HG02763 (cell line): ENCODE measurements around the gene RNF227.
"Not testable (repeated sequence)": the region's sequence is repeated elsewhere in the genome, so short reads cannot be mapped to it uniquely, and the experiment has no call there.

ENCODE experiments used
- ATAC-seq: cut with Tn5 transposase; IDR thresholded peaks from one replicate; pipeline ENCODE4 v1.9.1; 2021; ENCODE audit warnings: mild to moderate bottlenecking, moderate library complexity; ENCODE audit not compliant: unreplicated experiment

RNF227 gene

DNA sequence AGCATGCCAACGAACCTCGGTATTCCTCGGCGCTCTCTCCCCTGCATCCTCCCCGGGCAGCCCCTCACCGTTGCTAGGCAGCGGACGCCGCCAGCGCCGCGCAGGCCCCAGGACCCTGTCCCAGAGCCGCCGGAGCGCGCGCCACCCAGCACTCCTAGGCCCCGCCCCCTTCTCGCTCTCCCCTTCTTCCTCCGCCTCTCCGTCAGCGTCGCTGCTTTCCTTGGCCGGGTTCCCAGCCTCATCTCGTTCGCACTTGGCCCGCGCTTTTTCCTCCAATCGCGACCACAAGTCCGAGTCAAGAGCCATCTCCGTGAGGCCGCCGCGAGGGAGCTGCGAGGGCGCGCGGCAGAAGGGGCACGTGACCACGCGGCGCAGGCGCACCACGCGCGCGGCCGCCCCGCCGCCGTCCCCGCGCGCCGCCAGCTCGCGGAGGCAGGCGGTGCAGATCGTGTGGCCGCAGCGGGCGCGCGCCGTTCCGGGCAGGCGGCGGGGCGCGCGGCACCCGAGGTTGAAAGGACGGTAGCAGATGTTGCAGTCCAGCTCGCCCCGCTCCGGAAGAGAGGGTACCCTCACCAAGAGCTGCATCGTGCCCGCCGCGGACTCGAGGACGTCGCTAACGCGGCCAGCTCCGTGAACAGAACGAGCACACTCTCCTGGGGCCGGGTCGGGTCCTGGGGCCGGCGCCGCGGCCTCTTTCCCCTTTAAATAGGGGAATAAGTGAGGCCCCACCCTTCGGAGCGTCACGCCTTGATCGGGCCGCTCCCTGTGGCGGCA is at the start of gene RNF227:
RNF227 (minus strand) TSS at position 679 of the 774 bp plus-strand sequence; CDS start at position 585, 94 bp downstream.
- peak; percentile 74 for ATAC-seq

DNA sequence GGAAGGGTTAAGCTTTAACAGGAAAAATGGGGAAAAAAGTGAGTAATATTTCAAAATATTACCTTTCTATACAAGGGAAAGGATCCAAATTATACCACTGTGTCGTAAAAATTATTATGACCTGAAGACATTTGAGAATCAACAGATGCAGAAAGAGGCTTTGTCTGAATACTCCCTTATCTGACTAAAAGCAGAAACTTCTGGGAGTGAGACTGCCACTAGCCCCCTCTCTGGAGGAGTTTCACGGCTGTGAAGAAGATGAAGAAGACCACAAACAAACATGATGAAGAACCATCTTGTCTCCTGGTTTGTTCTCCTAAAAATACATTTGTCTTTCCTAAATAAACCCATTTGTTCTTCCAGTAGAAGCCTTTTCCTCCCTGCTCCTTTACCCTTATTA is 45.3 kb upstream of the RNF227 start:
- no peak for ATAC-seq

DNA sequence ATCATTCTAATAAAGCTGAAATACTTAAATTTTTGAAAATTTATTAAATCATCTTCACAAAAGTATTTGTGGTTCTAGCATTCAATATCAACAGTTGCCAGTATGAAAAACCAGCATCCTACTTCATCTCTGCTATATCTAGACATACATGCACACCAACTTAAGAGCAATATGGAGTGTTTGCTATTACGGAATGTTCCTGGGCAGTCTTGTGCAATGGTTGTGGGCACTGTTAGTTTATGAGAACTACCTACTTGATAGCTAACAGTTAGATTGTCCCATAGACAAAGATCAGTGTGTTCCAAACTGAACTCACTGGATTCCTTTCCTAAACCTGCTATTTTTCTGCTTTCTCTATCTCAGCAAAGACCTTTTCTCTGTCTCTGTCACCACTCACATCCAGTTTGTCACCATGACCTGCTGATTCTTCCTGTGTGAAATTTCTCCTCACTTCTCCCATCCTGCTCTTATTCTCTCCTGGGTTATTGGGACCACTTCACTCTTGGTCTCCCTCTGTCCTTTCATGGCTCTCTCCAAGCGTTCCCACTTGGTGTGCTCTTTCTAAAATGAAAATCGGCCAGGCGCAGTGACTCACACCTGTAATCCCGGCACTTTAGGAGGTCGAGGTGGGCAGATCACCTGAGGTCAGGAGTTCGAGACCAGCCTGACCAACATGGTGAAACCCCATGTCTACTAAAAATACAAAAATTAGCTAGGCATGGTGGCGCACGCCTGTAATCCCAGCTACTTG is 43.6 kb upstream of the RNF227 start:
- no peak for ATAC-seq

DNA sequence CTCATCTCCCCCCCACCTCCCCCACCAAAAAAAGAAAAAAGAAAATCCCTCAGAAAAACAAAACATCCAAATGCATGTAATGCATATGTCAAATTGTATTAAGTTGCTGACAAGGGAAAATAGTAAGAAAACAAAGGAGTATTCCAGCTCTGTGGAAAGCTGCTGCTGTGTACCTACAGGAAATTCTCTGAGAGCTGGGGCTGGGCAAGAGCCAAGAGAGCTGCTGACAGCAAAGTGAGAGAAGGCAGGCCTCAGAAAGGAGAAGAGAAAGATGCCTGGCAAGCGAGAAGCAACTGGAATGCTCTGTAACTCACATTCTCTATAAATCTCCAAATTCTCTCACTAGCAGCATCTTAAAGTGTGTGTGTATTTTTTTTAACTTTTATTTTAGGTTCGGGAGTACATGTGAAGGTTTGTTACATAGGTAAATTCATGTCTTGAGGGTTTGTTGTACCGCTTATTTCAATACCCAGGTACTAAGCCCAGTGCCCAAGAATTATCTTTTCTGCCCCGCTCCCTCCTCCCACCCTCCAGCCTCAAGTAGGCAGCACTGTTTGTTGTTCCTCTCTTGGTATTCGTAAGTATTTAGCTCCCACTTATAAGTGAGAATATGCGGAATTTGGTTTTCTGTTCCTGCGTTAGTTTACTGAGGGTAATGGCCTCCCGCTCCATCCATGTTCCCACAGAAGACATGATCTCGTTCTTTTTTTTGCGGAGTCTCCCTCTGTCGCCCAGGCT is 40.3 kb upstream of the RNF227 start:
- no peak for ATAC-seq

DNA sequence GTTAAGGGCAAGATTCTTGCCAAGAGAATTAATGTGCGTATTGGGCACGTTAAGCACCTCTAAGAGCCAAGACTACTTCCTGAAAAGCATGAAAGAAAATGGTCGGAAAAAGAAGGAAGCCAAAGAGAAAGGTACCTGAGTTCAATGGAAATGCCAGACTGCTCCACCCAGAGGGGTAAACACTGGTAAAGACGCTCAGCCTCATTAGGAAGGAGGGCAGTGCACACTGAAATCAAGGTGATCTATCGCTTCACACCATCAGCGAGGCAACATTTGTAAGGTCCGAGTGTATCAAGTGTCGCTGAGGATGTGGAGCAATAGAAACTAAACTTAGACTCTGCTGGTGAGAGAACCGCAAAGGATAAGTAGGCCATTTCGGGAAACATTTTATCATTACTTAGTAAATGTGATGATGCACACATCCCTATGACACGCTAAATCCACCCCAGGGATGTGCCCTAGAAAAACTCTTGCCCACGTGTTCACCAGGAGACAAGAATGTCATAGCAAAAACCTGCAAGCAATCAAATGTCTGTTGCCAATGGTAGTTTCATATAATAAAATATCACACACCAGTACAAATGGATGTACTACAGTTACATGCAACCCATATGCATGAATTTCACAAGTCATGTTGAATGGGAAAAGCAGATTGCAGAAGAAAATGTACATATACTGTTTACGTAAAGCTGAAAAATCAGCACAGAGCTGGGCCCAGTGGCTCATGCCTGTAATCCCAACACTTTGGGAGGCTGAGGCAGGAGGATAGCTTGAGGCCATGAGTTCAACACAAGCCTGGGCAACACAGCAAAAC is 39.5 kb upstream of the RNF227 start:
- no peak for ATAC-seq

DNA sequence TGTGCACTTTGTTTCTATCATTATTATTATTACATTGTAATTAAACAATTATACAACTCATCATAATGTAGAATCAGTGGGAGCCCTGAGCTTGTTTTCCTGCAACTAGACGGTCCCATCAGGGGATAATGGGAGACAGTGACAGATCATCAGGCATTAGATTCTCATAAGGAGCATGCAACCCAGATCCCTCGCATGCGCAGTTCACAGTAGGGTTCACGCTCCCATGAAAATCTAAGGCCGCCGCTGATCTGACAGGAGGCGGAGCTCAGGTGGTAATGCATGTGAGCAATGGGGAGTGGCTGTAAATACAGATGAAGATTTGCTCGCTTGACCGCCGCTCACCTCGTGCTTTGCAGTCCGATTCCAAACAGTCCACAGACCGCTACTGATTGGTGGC is 37.2 kb upstream of the RNF227 start:
- not testable (repeated sequence) for ATAC-seq

DNA sequence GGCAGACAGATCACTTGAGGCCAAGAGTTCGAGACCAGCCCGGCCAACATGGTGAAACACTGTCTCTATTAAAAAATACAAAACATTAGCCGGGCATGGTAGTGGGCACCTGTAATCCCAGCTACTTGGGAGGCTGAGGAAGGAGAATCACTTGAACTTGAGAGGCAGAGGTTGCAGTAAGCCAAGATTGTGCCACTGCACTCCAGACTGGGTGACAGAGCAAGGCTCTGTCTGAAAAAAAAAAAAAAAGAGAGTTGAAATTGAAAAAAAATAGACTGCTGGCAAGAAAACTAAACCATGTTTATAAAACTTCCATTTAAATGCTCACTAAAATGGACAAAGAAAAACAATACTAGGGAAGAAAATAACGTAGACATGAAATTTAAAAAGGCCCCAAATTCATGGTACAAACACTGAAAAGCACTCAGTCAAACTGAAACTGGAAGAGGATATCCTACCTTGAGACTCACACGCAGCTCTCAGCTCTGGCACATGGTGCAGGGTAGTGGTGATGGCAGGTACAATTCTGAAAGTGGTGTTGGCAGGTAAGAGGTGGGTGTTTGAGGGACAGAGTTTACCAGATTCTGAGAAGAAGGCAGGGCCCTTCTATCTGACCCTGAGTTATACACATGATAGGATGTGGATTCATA is 35.2 kb upstream of the RNF227 start:
- ATAC-seq = no peak

DNA sequence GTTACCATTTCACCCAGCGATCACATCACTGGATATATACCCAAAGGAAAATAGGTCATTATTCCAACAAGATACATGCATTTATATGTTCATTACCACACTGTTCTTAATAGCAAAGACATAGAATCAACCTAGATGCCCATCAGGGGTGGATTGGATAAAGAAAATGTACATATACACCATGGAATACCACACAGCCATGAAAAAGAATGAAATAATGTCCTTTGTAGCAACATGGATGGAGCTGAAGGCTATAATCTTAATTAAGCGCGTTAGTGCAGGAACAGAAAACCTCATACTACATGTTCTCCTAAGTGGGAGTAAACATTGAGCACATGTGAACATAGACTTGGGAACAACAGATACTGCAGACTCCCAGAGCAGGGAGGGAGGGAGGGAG is 34.5 kb upstream of the RNF227 start:
- ATAC-seq = no peak

DNA sequence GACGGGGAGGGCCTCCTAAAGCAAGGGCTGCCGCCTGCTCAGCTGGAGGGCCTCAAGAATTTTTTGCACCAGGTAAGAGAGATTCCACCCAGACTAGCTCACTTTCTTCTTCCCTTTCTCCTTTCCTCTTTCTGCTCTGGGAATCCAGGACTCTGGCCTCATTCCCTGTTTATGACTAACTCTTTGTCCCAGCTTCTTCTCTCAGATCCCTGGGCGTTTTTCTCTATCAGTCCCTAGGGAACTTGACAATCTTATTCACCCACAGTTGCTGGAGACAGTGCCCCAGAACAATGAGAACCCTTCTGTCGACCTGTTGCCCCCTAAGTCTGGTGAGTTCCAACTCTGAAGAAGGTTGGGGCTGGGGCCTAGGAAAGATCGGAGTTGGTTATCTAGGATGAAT is 31.6 kb upstream of the RNF227 start:
- no peak for ATAC-seq

DNA sequence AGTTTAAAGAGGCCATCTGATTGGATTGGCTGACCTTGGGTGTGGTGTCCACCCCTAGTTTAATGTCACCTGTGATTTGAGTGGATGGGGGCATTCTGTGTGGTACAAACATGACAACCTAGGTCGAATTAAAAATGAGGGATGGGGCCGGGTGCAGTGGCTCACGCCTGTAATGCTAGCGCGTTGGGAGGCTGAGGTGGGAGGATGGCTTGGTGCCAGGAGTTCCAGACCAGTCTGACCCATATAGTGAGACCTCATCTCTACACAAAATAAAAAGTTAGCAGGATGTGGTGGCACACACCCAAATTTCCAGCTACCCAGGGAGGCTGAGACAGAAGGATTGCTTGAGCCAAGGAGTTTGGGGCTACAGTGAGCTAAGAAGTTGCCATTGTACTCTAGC is 30.4 kb upstream of the RNF227 start:
- ATAC-seq = no peak

DNA sequence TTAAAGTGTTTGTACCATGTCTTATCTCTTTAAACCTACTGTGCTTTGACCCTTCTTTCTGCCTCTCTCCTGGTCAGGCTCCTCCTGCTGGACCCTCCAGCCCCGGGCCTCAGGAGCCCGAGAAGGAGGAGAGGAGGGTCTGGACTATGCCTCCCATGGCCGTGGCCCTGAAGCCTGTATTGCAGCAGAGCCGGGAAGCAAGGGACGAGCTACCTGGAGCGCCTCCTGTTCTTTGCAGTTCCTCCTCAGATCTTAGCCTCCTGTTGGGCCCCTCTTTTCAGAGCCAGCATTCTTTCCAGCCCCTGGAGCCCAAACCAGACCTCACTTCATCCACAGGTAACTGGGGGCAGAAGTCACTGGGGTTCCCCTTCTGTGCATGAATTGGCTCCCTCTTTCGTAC is 29.6 kb upstream of the RNF227 start:
- ATAC-seq = no peak

DNA sequence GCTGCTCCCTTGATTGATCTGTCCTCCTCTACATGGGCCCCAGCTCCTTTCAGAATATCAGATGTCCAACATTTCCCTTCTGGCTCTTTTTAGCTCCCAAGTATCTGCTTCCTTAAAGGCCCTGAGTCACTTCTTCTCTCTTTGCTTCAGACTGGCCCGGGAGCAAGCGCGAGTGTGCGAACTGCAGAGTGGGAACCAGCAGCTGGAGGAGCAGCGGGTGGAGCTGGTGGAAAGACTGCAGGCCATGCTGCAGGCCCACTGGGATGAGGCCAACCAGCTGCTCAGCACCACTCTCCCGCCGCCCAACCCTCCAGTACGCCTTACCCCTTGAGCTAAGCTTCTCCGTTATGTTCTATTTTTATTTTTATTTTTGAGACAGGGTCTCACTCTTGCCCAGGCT is 28.2 kb upstream of the RNF227 start:
- ATAC-seq = no peak

DNA sequence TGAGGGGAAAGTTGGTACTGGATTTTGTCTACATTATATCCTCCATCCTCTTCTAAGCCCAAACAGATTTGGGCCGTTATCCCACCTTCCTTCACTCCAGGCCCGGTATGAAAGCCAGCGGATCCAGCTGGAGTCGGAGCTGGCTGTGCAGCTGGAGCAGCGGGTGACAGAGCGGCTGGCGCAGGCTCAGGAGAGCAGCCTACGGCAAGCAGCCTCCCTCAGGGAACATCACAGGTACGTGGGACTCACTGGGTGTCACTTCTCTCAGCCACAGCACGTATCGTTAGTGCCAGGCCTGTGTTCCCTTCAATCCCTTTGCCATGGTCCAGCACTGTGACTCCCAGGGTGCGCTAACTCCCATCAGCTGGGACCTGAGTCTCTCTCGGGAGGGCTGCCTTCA is 27.2 kb upstream of the RNF227 start:
- ATAC-seq = no peak

DNA sequence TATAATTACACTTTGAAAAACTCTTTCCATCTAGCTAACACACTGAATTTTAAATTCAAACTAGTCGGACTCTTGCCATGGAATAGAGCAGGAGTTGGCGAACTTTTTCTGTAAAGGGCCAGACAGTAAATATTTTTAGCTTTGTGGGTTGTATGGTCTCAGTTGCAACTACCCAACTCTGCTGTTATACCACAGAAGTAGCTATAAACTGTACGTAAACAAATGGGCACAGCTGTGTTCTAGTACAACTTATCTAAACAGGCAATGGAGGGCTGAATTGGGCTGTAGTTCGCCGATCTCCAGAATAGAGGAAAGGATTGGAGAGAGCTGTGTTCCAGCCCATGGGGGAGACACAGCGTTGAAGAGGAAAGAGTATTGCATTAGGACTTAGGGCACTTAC is 24.7 kb upstream of the RNF227 start:
- no peak for ATAC-seq

DNA sequence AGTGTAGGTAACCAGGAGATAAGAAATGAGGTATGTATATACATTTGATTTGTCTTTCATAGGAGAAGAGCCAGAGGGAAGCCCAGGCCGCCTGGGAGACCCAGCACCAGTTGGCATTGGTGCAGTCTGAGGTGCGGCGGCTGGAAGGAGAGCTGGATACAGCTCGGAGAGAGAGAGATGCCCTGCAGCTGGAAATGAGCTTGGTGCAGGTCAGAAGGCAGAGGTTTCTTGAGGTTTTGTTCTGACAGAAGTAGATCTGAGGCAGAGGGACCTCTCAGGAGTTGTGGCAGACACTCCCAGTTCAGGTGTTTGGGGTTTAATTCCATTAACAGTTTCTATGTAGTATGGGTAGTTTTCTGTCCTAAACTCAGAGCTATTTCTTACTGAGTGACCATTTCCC is 23.9 kb upstream of the RNF227 start:
- no peak for ATAC-seq

DNA sequence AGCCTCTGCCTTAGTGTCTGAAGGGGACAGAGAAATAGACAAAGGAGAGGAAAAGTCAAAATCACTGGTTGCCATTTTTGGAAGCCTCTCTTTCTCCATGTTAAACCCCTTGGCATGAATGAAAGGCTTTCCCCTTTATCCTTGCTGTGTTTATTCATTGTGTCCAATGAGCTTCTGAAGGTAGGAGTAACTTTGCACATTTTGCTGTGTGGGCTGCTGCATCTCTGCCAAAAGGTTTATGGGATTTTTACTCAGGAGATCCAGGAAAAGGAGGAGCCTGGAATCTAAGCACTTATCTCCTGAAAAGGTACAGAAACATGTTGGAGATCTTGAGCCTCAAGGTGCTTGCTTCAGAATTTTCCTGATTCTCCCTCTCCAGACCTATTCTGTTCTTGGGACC is 19.8 kb upstream of the RNF227 start:
- ATAC-seq = no peak

DNA sequence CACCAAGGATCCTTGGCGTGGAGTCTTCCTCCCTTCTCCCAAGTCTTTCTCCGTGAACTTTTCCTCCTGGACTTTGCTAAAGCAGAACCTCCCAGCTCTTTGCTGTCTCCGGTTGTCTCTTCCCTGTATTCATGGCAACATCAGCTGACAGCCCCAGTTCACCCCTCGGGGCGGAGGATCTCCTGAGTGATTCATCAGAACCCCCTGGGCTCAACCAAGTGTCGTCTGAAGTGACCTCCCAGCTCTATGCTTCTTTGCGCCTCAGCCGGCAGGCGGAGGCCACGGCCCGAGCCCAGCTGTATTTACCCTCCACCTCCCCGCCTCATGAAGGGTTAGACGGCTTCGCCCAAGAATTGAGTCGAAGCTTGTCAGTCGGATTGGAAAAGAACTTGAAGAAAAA is 16.9 kb upstream of the RNF227 start:
- ATAC-seq = no peak

DNA sequence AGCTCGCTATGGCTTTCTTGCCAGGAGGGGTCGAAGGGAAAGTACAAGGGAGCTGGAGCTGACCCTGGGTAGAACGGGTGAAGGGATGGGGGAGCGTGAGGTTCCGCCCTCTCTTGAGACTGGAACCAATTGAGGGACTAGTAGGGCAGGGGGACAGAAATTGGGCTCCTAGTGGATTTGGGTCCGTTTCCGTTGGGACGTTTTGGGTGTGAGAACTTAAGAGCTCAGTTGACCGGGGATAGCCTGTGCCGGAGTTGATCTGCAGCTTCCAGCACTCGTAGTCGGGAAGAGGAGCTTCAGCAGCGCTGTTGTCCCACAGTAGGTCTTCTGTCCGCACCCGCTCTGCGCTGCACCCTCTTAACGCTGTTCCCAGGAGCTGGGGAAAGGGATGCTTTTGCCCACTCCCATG is 16.4 kb upstream of the RNF227 start:
- ATAC-seq = peak; percentile 2

DNA sequence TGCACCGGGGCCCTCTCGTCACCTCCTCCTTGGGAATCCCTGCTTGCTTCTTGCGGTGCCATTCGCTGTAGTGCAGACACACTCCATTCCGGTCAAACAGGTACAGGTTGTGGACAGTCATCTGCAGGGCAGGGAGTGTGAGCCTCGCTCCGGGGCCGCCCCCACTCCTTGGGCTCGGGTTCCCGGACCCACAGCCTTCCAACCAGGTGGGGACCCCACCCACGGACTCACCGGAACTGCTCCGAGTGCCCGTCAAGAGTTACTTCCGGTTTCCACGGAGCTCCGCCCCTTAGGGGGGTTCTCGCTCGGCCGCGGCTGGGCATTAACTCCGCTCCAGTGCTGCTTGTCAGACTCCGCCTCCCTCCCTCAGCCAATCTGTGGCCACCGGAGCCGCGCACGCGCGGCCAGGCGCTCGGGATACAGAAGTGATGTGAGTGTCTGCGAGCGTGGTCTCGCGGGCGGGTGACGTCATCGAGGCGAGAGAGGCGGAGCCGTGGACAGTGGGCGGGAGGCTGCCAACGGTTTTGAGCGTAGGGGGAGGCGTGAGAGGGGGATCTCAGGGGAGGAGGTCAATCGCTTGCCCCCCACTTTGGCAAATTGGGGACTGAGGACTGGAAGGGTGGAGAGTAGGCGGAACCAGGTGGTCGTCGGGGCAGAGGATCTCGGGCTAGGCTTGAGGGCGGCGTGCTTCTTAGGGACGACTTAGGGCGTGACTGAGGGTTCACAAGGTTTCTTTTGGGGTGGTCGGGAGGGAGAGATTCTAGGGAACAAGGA is 15.8 kb upstream of the RNF227 start, which contains the start of the genes CNTROB and TRAPPC1:
CNTROB (plus strand) TSS at position 498 of the 774 bp plus-strand sequence. CDS start 874 bp downstream, outside the sequence.
TRAPPC1 (minus strand) TSS at position 238 of the 774 bp plus-strand sequence; CDS start at position 121, 117 bp downstream.
- ATAC-seq = peak; percentile 97
